ENCODE results near the gene EGR4. TPM values are rescaled to one million over a fixed set of nuclear protein-coding genes. Genes with fewer than 3 reads are reported as not detected.
A peak's percentile ranks its signal among the peaks of the same experiment; 100 is the strongest.

EGR4 gene
- polyA plus RNA-seq, 1 of the 3 experiments (the other 2 are of a cell fraction), result 0.02 TPM

GRCh38 chr2:73290049-73290839, 3.1 kb downstream of the EGR4 start:
- Histone ChIP-seq H3K4me1 (ENCODE audit: control insufficient read depth in 1 of 2, insufficient read depth in 2 of 2, low read depth in 1 of 2, low read length in 1 of 2) (peaks cover 0 to 10% of the 10 kb centered on the region in 2 experiments; a peak in 1 of 4 replicates), H3K27me3 (ENCODE audit: insufficient read depth) (peaks cover 44% of the 10 kb centered on the region), H3K79me2 (ENCODE audit: insufficient read depth) (no peaks in the 10 kb centered on the region), H2AFZ (ENCODE audit: low read depth) (no peak overlapping the region), H3F3A (replicated peaks; ENCODE audit: insufficient read depth) (no peaks in the 10 kb centered on the region), H3K9me3 (no peaks in the 10 kb centered on the region), H3K27ac (ENCODE audit: low read depth in 2 of 2, low read length in 1 of 2) (no peak overlapping the region), H3K9ac (no peak overlapping the region), H3K9me2 (no peaks in the 10 kb centered on the region), H3K4me3 (ENCODE audit: low read depth in 2 of 2, low read length in 1 of 2) (no peak overlapping the region), H3K36me3 (replicated peaks in 1 of 2; ENCODE audit: control insufficient read depth in 1 of 2, insufficient read depth in 2 of 2, low read length in 1 of 2) (no peaks in the 10 kb centered on the region), H3K4me2 (no peak overlapping the region), H4K20me1 (ENCODE audit: insufficient read depth) (peaks cover 5% of the 10 kb centered on the region; the same call in 1 of the 2 replicates)
- peak; percentile 61 for DNase-seq
- WGBS (ENCODE audit: low lambda C conversion rate), result 41% methylated on average over 6 of the region's 6 CpGs
- POLR2A ChIA-PET, result interaction anchor here (0.6 kb wide), 1 partner anchor 910 kb away, joined by 4 read pairs; no protein-coding TSS in a partner anchor
- TF ChIP-seq REST (IDR thresholded peaks at IDR 0.05; ENCODE audit: low read depth, low read length) (peak; percentile 80), CTCF (IDR thresholded peaks at IDR 0.05) (peak; percentile 61), GATA2 (CRISPR knock-in tag; IDR thresholded peaks at IDR 0.05) (no peak), NRF1 (IDR thresholded peaks at IDR 0.05; ENCODE audit: low read depth, low read length) (no peak), RAD21 (IDR thresholded peaks at IDR 0.05; ENCODE audit: low read length) (peak; percentile 56), ELF1 (IDR thresholded peaks at IDR 0.05) (no peak), USF1 (IDR thresholded peaks at IDR 0.05; ENCODE audit: borderline replicate concordance, low read depth) (no peak)
- CTCF ChIA-PET, result interaction anchor here (0.7 to 4.7 kb wide), 34 partner anchors 8 to 397 kb away, joined by 3 to 27 read pairs (median 4); partner anchors contain the start of genes ALMS1, CCT7, NOTO and PRADC1

- no peak overlapping the region for H2AFZ ChIP-seq (ENCODE audit: low read depth)
- ChIA-PET POLR2A (interaction anchor here (1.3 kb wide), 1 partner anchor 55 kb away, joined by 5 read pairs; the partner anchor contains the start of gene CCT7), CTCF (interaction anchor here (0.9 to 3.7 kb wide), 15 partner anchors 11 to 396 kb away, joined by 3 to 25 read pairs (median 6); partner anchors contain the start of gene ALMS1)
- H3K9me3 ChIP-seq, result no peaks in the 10 kb centered on the region
- peaks cover 36% of the 10 kb centered on the region for H3K27me3 ChIP-seq (ENCODE audit: insufficient read depth)
- H3K9me2 ChIP-seq, result no peaks in the 10 kb centered on the region
- DNase-seq, result no peak
- H3K79me2 ChIP-seq (ENCODE audit: insufficient read depth), result no peaks in the 10 kb centered on the region
- H3K4me1 ChIP-seq (ENCODE audit: control insufficient read depth in 1 of 2, insufficient read depth in 2 of 2, low read depth in 1 of 2, low read length in 1 of 2), result peaks cover 0 to 17% of the 10 kb centered on the region in 2 experiments; a peak in 1 of 4 replicates
- H3K4me2 ChIP-seq, result no peak overlapping the region
- H3K9ac ChIP-seq, result no peak overlapping the region
- H3K4me3 ChIP-seq (ENCODE audit: low read depth in 2 of 2, low read length in 1 of 2), result no peak overlapping the region
- no peak overlapping the region for H3K27ac ChIP-seq (ENCODE audit: low read depth in 2 of 2, low read length in 1 of 2)
- H3K36me3 ChIP-seq (replicated peaks in 1 of 2; ENCODE audit: control insufficient read depth in 1 of 2, insufficient read depth in 2 of 2, low read length in 1 of 2), result no peaks in the 10 kb centered on the region
- H4K20me1 ChIP-seq (ENCODE audit: insufficient read depth), result peaks cover 5% of the 10 kb centered on the region; the same call in 1 of the 2 replicates
- no peaks in the 10 kb centered on the region for H3F3A ChIP-seq (replicated peaks; ENCODE audit: insufficient read depth)
- TF ChIP-seq TEAD4 (IDR thresholded peaks at IDR 0.05; ENCODE audit: borderline replicate concordance, insufficient read depth), result no peak
- no peak for TF ChIP-seq USF1 (IDR thresholded peaks at IDR 0.05; ENCODE audit: borderline replicate concordance, low read depth)
- no peak for TF ChIP-seq ZBTB33 (IDR thresholded peaks at IDR 0.05; ENCODE audit: borderline replicate concordance, low read depth)
- TF ChIP-seq RCOR1 (IDR thresholded peaks at IDR 0.05; ENCODE audit: low read length), result no peak
- TF ChIP-seq IRF3 (IDR thresholded peaks at IDR 0.05; ENCODE audit: low read depth, low read length), result no peak
- no peak for TF ChIP-seq MEF2A (IDR thresholded peaks at IDR 0.05; ENCODE audit: borderline replicate concordance, low read depth)
Observed at GRCh38 chr2:73289304-73289703, 4.0 kb downstream of the EGR4 start.
